DMS 273 treated with DMSO at 0.1 percent for 48 hours (cell line): ENCODE results near the gene TYW1.
"Not testable (repeated sequence)": the region's sequence is repeated elsewhere in the genome, so short reads cannot be mapped to it uniquely, and the experiment has no call there.

Experiments
- DNase-seq: peaks from one replicate; lab custom pipeline; 2025; lab: John Stamatoyannopoulos, UW

The TYW1 gene

GRCh38 chr7:67192123-67192702 is 195.6 kb downstream of the TYW1 start:
- not testable (repeated sequence) for DNase-seq

GRCh38 chr7:67192889-67193613 is 196.4 kb downstream of the TYW1 start:
- peak; percentile 65 for DNase-seq

GRCh38 chr7:67196176-67196575 is 199.5 kb downstream of the TYW1 start:
- not testable (repeated sequence) for DNase-seq

- not testable (repeated sequence) for DNase-seq
Measured at GRCh38 chr7:67198865-67199526, 202.4 kb downstream of the TYW1 start.

- not testable (repeated sequence) for DNase-seq
Measured at GRCh38 chr7:67205772-67206171, 209.1 kb downstream of the TYW1 start.

- no peak for DNase-seq
Measured at GRCh38 chr7:67206452-67206851, 209.8 kb downstream of the TYW1 start.

GRCh38 chr7:67208656-67209055 is 212.0 kb downstream of the TYW1 start:
- not testable (repeated sequence) for DNase-seq

- no peak for DNase-seq
Measured at GRCh38 chr7:67209256-67209655, 212.6 kb downstream of the TYW1 start.

GRCh38 chr7:67210567-67210966 is 213.9 kb downstream of the TYW1 start:
- no peak for DNase-seq

GRCh38 chr7:67211650-67212330 is 215.2 kb downstream of the TYW1 start:
- not testable (repeated sequence) for DNase-seq

- not testable (repeated sequence) for DNase-seq
Measured at GRCh38 chr7:67213038-67213437, 216.4 kb downstream of the TYW1 start.

- DNase-seq = not testable (repeated sequence)
Measured at GRCh38 chr7:67223551-67223950, 226.9 kb downstream of the TYW1 start.

GRCh38 chr7:67226340-67226907 is 229.8 kb downstream of the TYW1 start:
- DNase-seq = not testable (repeated sequence)

- not testable (repeated sequence) for DNase-seq
Measured at GRCh38 chr7:67226967-67227366, 230.3 kb downstream of the TYW1 start.

- not testable (repeated sequence) for DNase-seq
Measured at GRCh38 chr7:67229018-67229417, 232.4 kb downstream of the TYW1 start.

- DNase-seq = not testable (repeated sequence)
Measured at GRCh38 chr7:67230029-67230428, 233.4 kb downstream of the TYW1 start.

- DNase-seq = not testable (repeated sequence)
Measured at GRCh38 chr7:67233506-67233905, 236.9 kb downstream of the TYW1 start.

GRCh38 chr7:67236216-67236615 is 239.6 kb downstream of the TYW1 start:
- not testable (repeated sequence) for DNase-seq

- DNase-seq = not testable (repeated sequence)
Measured at GRCh38 chr7:67242871-67243270, 246.2 kb downstream of the TYW1 start.

- DNase-seq = not testable (repeated sequence)
Measured at GRCh38 chr7:67248364-67248763, 251.7 kb downstream of the TYW1 start.

- DNase-seq = no peak
Measured at GRCh38 chr7:67251986-67252558, 255.4 kb downstream of the TYW1 start.

GRCh38 chr7:67255076-67255475 is 258.4 kb downstream of the TYW1 start:
- not testable (repeated sequence) for DNase-seq
